A673 (cell line): ENCODE data around the gene HDAC2. TPM values are rescaled to one million over a fixed set of nuclear protein-coding genes. Genes with fewer than 3 reads are reported as not detected.

Source experiments
- BruUV-seq: library from RNA; stranded (reverse); fragments of 400-500 nt; replicated peaks from 2 replicates; lab custom pipeline; 2021; lab: Mats Ljungman, UMichigan
- CTCF ChIA-PET: fragments of 300-600 bp; sonication (Branson Sonifier 250); formaldehyde crosslinking; loops from one replicate; lab custom pipeline; 2022; ENCODE audit warnings: antibody characterized with exemption; lab: Charles Lee
- POLR2A ChIA-PET: fragments of 300-600 bp; sonication (Branson Sonifier 250); formaldehyde crosslinking; loops from one replicate; lab custom pipeline; 2022; ENCODE audit warnings: antibody characterized with exemption; ENCODE audit not compliant: low non-redundant PET; lab: Charles Lee
- DNase-seq: peaks from one replicate; pipeline ENCODE4 v3.0.0-alpha.2; 2015; ENCODE audit warnings: low spot score
- H3K27ac ChIP-seq: fragments of 200-600 bp; sonication (generic); 2 replicates; pipeline ENCODE4 v1.5.1; 2016; ENCODE audit warnings: mixed run types, low read depth, mild to moderate bottlenecking, mixed read lengths, antibody characterized with exemption, low read length; ENCODE audit not compliant: poor library complexity, severe bottlenecking
- H3K27me3 ChIP-seq: fragments of 200-600 bp; sonication (generic); replicated peaks from 2 replicates; pipeline ENCODE4 v1.6.1; 2017; ENCODE audit warnings: mixed run types, low read depth, mild to moderate bottlenecking, mixed read lengths, antibody characterized with exemption, low read length; ENCODE audit not compliant: insufficient read depth, poor library complexity
- H3K36me3 ChIP-seq: fragments of 200-600 bp; sonication (generic); 2 replicates; pipeline ENCODE4 v1.6.1; 2016; ENCODE audit warnings: mixed run types, mild to moderate bottlenecking, mixed read lengths, antibody characterized with exemption, low read length; ENCODE audit not compliant: insufficient read depth, poor library complexity, severe bottlenecking
- H3K4me1 ChIP-seq: fragments of 200-600 bp; sonication (generic); 2 replicates; pipeline ENCODE4 v1.6.1; 2017; ENCODE audit warnings: mixed run types, mild to moderate bottlenecking, mixed read lengths, antibody characterized with exemption, low read length; ENCODE audit not compliant: insufficient read depth, poor library complexity, severe bottlenecking
- H3K4me3 ChIP-seq: fragments of 200-600 bp; sonication (generic); 2 replicates; pipeline ENCODE4 v1.5.1; 2016; ENCODE audit warnings: low read depth, mixed run types, mild to moderate bottlenecking, mixed read lengths, low read length; ENCODE audit not compliant: poor library complexity, severe bottlenecking
- H3K9me3 ChIP-seq: fragments of 200-600 bp; sonication (generic); 2 replicates; pipeline ENCODE4 v1.6.1; 2016; ENCODE audit warnings: mixed run types, low read depth, mild to moderate bottlenecking, mixed read lengths, antibody characterized with exemption, low read length; ENCODE audit not compliant: poor library complexity, severe bottlenecking
- CTCF ChIP-seq: fragments of 300-800, 200-600 bp; sonication (generic); conservative IDR thresholded peaks from 2 replicates; pipeline ENCODE4 v1.5.1; 2017; ENCODE audit warnings: low read depth, mild to moderate bottlenecking, antibody characterized with exemption, low read length, moderate library complexity, mixed read lengths
- EZH2 ChIP-seq: fragments of 200-600 bp; sonication (generic); IDR thresholded peaks from 2 replicates; pipeline ENCODE4 v1.6.1; 2017; ENCODE audit warnings: borderline replicate concordance, low read depth, mild to moderate bottlenecking, mixed read lengths, antibody characterized with exemption, low read length; ENCODE audit not compliant: poor library complexity, severe bottlenecking
- intact Hi-C: fragments of 100-400 bp; cut with micrococcal nuclease; formaldehyde crosslinking; loops from one replicate; pipeline ENCODE4 v1.10.0; 2022; ENCODE audit not compliant: unreplicated experiment
- total RNA-seq: library from RNA; stranded (reverse); gene quantifications from 2 replicates; pipeline ENCODE4 v1.2.3, GENCODE V29; 2021

HDAC2 gene
- total RNA-seq, 1 experiment from 2014 or later, result 257 TPM

GRCh38 chr6:113893451-113893850 is 77.5 kb downstream of the HDAC2 start:
- ChIA-PET CTCF (no interaction called here), POLR2A (no interaction called here)
- H3K4me3 ChIP-seq, result no peak overlapping the region
- no peaks in the 10 kb centered on the region for H3K9me3 ChIP-seq
- no peaks in the 10 kb centered on the region for H3K36me3 ChIP-seq
- no peaks in the 10 kb centered on the region for H3K4me1 ChIP-seq
- TF ChIP-seq EZH2 (no peak), CTCF (no peak)
- no peak for DNase-seq
- intact Hi-C loops, result no loop called here
- H3K27me3 ChIP-seq, result no peaks in the 10 kb centered on the region
- no peak overlapping the region for H3K27ac ChIP-seq
- no TSS peak for BruUV-seq

- Histone ChIP-seq H3K4me3 (no peak overlapping the region), H3K36me3 (no peaks in the 10 kb centered on the region), H3K27ac (no peak overlapping the region), H3K4me1 (no peaks in the 10 kb centered on the region), H3K27me3 (peaks cover 8% of the 10 kb centered on the region), H3K9me3 (no peaks in the 10 kb centered on the region)
- ChIA-PET POLR2A (no interaction called here), CTCF (no interaction called here)
- no TSS peak for BruUV-seq
- no peak for DNase-seq
- TF ChIP-seq EZH2 (no peak), CTCF (no peak)
- intact Hi-C loops, result no loop called here
Observed at GRCh38 chr6:113888956-113889630, 81.9 kb downstream of the HDAC2 start.

- no TSS peak for BruUV-seq
- H3K4me3 ChIP-seq, result no peak overlapping the region
- CTCF ChIA-PET, result no interaction called here
- POLR2A ChIA-PET, result no interaction called here
- peaks cover 8% of the 10 kb centered on the region for H3K27me3 ChIP-seq
- no peaks in the 10 kb centered on the region for H3K36me3 ChIP-seq
- H3K9me3 ChIP-seq, result no peaks in the 10 kb centered on the region
- no peak for DNase-seq
- H3K27ac ChIP-seq, result no peak overlapping the region
- intact Hi-C loops, result no loop called here
- H3K4me1 ChIP-seq, result no peaks in the 10 kb centered on the region
- TF ChIP-seq EZH2 (no peak), CTCF (no peak)
Observed at GRCh38 chr6:113888493-113888892, 82.5 kb downstream of the HDAC2 start.
